Liver (tissue), 9 donors: Measurements from ENCODE around the gene COL6A6. TPM values are rescaled to one million over a fixed set of nuclear protein-coding genes. Genes with fewer than 3 reads are reported as not detected.

Experiments
- DNase-seq: peaks from one replicate; pipeline ENCODE4 v3.0.0-alpha.2; 2017; ENCODE audit warnings: low spot score
- H3K27ac ChIP-seq, 2 donors: one replicate each; pipeline ENCODE4 v1.7.0; 2013; ENCODE audit warnings: inconsistent platforms in 2 of 2, low read length in 2 of 2, control low read depth in 1 of 2, low read depth in 1 of 2, mild to moderate bottlenecking in 1 of 2
- H3K27me3 ChIP-seq, 4 donors: one replicate each; pipeline versions ENCODE4 v1.6.1 to v1.7.0; 2013; ENCODE audit warnings: low read length in 3 of 4, inconsistent platforms in 1 of 4, mild to moderate bottlenecking in 1 of 4, moderate library complexity in 1 of 4; ENCODE audit not compliant: control insufficient read depth in 4 of 4, insufficient read depth in 4 of 4
- H3K36me3 ChIP-seq, 4 donors: one replicate each; pipeline versions ENCODE4 v1.6.1 to v1.7.0; 2013; ENCODE audit warnings: low read length in 3 of 4, mild to moderate bottlenecking in 3 of 4, low read depth in 1 of 4, moderate library complexity in 1 of 4; ENCODE audit not compliant: control insufficient read depth in 4 of 4, insufficient read depth in 3 of 4
- H3K4me1 ChIP-seq, 4 donors: one replicate each; pipeline versions ENCODE4 v1.6.1 to v1.7.0; 2013; ENCODE audit warnings: low read length in 3 of 4, mild to moderate bottlenecking in 3 of 4, moderate library complexity in 1 of 4; ENCODE audit not compliant: control insufficient read depth in 4 of 4, insufficient read depth in 4 of 4
- H3K4me3 ChIP-seq, 3 donors: one replicate each; pipeline versions ENCODE4 v1.6.1 to v1.7.0; 2013; ENCODE audit warnings: low read length in 3 of 3, control low read depth in 1 of 3, low read depth in 1 of 3, mild to moderate bottlenecking in 1 of 3
- H3K9ac ChIP-seq, 2 donors: one replicate each; pipeline ENCODE4 v1.7.0; 2013; ENCODE audit warnings: low read length in 2 of 2, mild to moderate bottlenecking in 2 of 2, moderate library complexity in 2 of 2, control low read depth in 1 of 2, low read depth in 1 of 2
- H3K9me3 ChIP-seq, 4 donors: one replicate each; pipeline versions ENCODE4 v1.6.1 to v1.7.0; 2013; ENCODE audit warnings: low read length in 3 of 4; ENCODE audit not compliant: control insufficient read depth in 4 of 4
- ATF3 ChIP-seq: IDR thresholded peaks from 2 replicates; pipeline ENCODE4 v1.6.1; 2016; ENCODE audit warnings: antibody characterized with exemption
- CTCF ChIP-seq: fragments of 150-350 bp; IDR thresholded peaks from 2 replicates; pipeline ENCODE4 v1.5.1; 2017; ENCODE audit warnings: improper control_type of control experiment, low read depth, low read length; ENCODE audit not compliant: missing input control
- EGR1 ChIP-seq, 2 donors: IDR thresholded peaks; 2 replicates each; pipeline ENCODE4 v1.6.1; 2016 to 2018; ENCODE audit warnings: antibody characterized with exemption in 2 of 2, low read depth in 2 of 2
- FOXA2 ChIP-seq: IDR thresholded peaks from 2 replicates; pipeline ENCODE4 v1.6.1; 2016; ENCODE audit warnings: antibody characterized with exemption
- GABPA ChIP-seq, 2 donors: IDR thresholded peaks in 1 of 2; conservative IDR thresholded peaks in 1 of 2; 2 replicates each; pipeline ENCODE4 v1.6.1; 2016; ENCODE audit warnings: antibody characterized with exemption in 2 of 2, mild to moderate bottlenecking in 1 of 2, moderate library complexity in 1 of 2
- HNF4A ChIP-seq, 2 donors: conservative IDR thresholded peaks; 2 replicates each; pipeline ENCODE4 v1.6.1; 2016; ENCODE audit warnings: antibody characterized with exemption in 2 of 2, mild to moderate bottlenecking in 2 of 2
- HNF4G ChIP-seq: IDR thresholded peaks from 2 replicates; pipeline ENCODE4 v1.6.1; 2016; ENCODE audit warnings: antibody characterized with exemption
- JUND ChIP-seq, 2 donors: IDR thresholded peaks; 2 replicates each; pipeline ENCODE4 v1.6.1; 2016; ENCODE audit warnings: antibody characterized with exemption in 2 of 2
- MAX ChIP-seq: IDR thresholded peaks from 2 replicates; pipeline ENCODE4 v1.6.1; 2016; ENCODE audit warnings: antibody characterized with exemption
- NR2F2 ChIP-seq: IDR thresholded peaks from 2 replicates; pipeline ENCODE4 v1.6.1; 2016; ENCODE audit warnings: antibody characterized with exemption
- RXRA ChIP-seq, 2 donors: IDR thresholded peaks; 2 replicates each; pipeline ENCODE4 v1.6.1; 2017 to 2018; ENCODE audit warnings: antibody characterized with exemption in 2 of 2, mild to moderate bottlenecking in 1 of 2
- SP1 ChIP-seq: IDR thresholded peaks from 2 replicates; pipeline ENCODE4 v1.6.1; 2018; ENCODE audit warnings: antibody characterized with exemption, mild to moderate bottlenecking
- TAF1 ChIP-seq: conservative IDR thresholded peaks from 2 replicates; pipeline ENCODE4 v1.6.1; 2016; ENCODE audit warnings: antibody characterized with exemption, mild to moderate bottlenecking
- YY1 ChIP-seq: IDR thresholded peaks from 2 replicates; pipeline ENCODE4 v1.6.1; 2016; ENCODE audit warnings: antibody characterized with exemption, mild to moderate bottlenecking
- ZBTB33 ChIP-seq: IDR thresholded peaks from 2 replicates; pipeline ENCODE4 v1.6.1; 2016; ENCODE audit warnings: antibody characterized with exemption
- WGBS: extraction: QIAGEN DNeasy Blood & Tissue Kit; methylation state at CpG from one replicate; pipeline ENCODE4 v1.1.7; 2013; 5-methylcytosine and 5-hydroxymethylcytosine counted together
- polyA plus RNA-seq, 2 donors: library from polyadenylated mRNA; stranded (reverse) in 1 of 2; unstranded in 1 of 2; fragments of 200-250 nt in 1 of 2; fragments of >200 nt in 1 of 2; fragmentation: Nextera tagmentation in 1 of 2; extraction: Ambion mirVana in 1 of 2; gene quantifications; one replicate each; pipeline versions ENCODE4 v1.2.1 to v1.2.3, GENCODE V29; 2013 to 2015
- total RNA-seq, 2 donors: library from RNA; depleted of rRNA; stranded (reverse); fragments of >200 nt; gene quantifications; one replicate each; pipeline ENCODE4 v1.2.3, GENCODE V29; 2014
- donor health status: healthy.
- donor health status: healthy.
- donor health status: healthy.
- donor health status: healthy.
- donor health status: healthy.

Gene COL6A6
- total and polyA plus RNA-seq, 4 donors = 0.26 to 0.92 (median 0.43) TPM

- H3K36me3 ChIP-seq = no peaks in the 10 kb centered on the region
- no peaks in the 10 kb centered on the region for H3K4me1 ChIP-seq
- H3K27me3 ChIP-seq = peaks cover 0 to 8% (median 0%) of the 10 kb centered on the region in 4 donors
- WGBS = 86% methylated on average over 2 of the region's 2 CpGs
- no peak for TF ChIP-seq YY1
- TF ChIP-seq FOXA2 = no peak
- no peak for TF ChIP-seq SP1
- TF ChIP-seq RXRA (IDR thresholded peaks at IDR 0.05) = no peak
- no peak for TF ChIP-seq EGR1 (IDR thresholded peaks at IDR 0.05; ENCODE audit: low read depth in 2 of 2)
- TF ChIP-seq GABPA (IDR thresholded peaks at IDR 0.05 in 1 of 2, conservative IDR thresholded peaks at IDR 0.05 in 1 of 2) = no peak
- no peak for TF ChIP-seq TAF1
- TF ChIP-seq NR2F2 = no peak
- TF ChIP-seq CTCF = no peak
- no peak for TF ChIP-seq JUND (IDR thresholded peaks at IDR 0.05)
- no peaks in the 10 kb centered on the region for H3K9me3 ChIP-seq
- no peak overlapping the region for H3K4me3 ChIP-seq
- H3K9ac ChIP-seq = no peak overlapping the region
- no peak for DNase-seq
- no peak overlapping the region for H3K27ac ChIP-seq
Observed at GRCh38 chr3:130504701-130505100, 12.3 kb upstream of the COL6A6 start.

- Histone ChIP-seq H3K27me3 (peaks cover 0 to 8% (median 0%) of the 10 kb centered on the region in 4 donors), H3K9me3 (no peaks in the 10 kb centered on the region), H3K36me3 (no peaks in the 10 kb centered on the region), H3K4me3 (no peak overlapping the region), H3K4me1 (no peaks in the 10 kb centered on the region), H3K9ac (no peak overlapping the region), H3K27ac (no peak overlapping the region)
- no peak for DNase-seq
- TF ChIP-seq CTCF = no peak
- 76% methylated on average over 3 of the region's 3 CpGs for WGBS
Observed at GRCh38 chr3:130506031-130506430, 10.9 kb upstream of the COL6A6 start.

GRCh38 chr3:130507746-130508145, 9.2 kb upstream of the COL6A6 start:
- 78% methylated on average over 2 of the region's 2 CpGs for WGBS
- Histone ChIP-seq H3K4me1 (no peaks in the 10 kb centered on the region), H3K4me3 (no peak overlapping the region), H3K27me3 (peaks cover 0 to 8% (median 0%) of the 10 kb centered on the region in 4 donors), H3K27ac (no peak overlapping the region), H3K9me3 (no peaks in the 10 kb centered on the region), H3K9ac (no peak overlapping the region), H3K36me3 (no peaks in the 10 kb centered on the region)
- DNase-seq = no peak
- TF ChIP-seq MAX = no peak
- TF ChIP-seq GABPA (IDR thresholded peaks at IDR 0.05 in 1 of 2, conservative IDR thresholded peaks at IDR 0.05 in 1 of 2) = no peak
- no peak for TF ChIP-seq NR2F2
- no peak for TF ChIP-seq FOXA2
- TF ChIP-seq HNF4G = no peak
- no peak for TF ChIP-seq EGR1 (IDR thresholded peaks at IDR 0.05; ENCODE audit: low read depth in 2 of 2)
- TF ChIP-seq TAF1 = no peak
- TF ChIP-seq RXRA (IDR thresholded peaks at IDR 0.05) = no peak
- no peak for TF ChIP-seq ZBTB33
- TF ChIP-seq HNF4A (conservative IDR thresholded peaks at IDR 0.05) = no peak
- TF ChIP-seq YY1 = no peak
- TF ChIP-seq ATF3 = no peak
- no peak for TF ChIP-seq SP1
- TF ChIP-seq CTCF = no peak
